NCI-H524 (cell line): ENCODE data around the gene LIN37.

Experiments
- DNase-seq, 2 experiments: peaks; one replicate each; lab custom pipeline; 2025; lab: John Stamatoyannopoulos, UW

The LIN37 gene

DNA sequence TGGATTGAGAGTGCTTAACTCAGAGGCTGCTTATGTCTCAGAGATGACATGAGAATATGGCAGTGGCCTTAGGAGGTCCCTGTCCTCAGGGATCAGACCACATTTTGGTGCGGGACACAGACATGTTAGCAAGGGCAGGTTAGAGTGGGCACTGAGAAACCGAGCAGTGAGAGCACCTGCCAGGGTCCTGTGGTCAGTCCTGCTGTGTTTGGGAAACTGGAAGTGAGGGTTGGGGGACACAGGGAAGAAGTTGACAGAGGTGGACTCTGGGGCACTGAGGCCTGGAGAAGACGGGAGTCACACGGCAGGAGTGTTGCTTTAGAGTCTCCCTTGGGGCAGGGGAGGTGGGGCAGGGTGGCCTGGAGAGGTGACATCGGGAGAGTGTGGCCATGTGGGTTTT, 13.5 kb upstream of the LIN37 start:
- DNase-seq = no peak

DNA sequence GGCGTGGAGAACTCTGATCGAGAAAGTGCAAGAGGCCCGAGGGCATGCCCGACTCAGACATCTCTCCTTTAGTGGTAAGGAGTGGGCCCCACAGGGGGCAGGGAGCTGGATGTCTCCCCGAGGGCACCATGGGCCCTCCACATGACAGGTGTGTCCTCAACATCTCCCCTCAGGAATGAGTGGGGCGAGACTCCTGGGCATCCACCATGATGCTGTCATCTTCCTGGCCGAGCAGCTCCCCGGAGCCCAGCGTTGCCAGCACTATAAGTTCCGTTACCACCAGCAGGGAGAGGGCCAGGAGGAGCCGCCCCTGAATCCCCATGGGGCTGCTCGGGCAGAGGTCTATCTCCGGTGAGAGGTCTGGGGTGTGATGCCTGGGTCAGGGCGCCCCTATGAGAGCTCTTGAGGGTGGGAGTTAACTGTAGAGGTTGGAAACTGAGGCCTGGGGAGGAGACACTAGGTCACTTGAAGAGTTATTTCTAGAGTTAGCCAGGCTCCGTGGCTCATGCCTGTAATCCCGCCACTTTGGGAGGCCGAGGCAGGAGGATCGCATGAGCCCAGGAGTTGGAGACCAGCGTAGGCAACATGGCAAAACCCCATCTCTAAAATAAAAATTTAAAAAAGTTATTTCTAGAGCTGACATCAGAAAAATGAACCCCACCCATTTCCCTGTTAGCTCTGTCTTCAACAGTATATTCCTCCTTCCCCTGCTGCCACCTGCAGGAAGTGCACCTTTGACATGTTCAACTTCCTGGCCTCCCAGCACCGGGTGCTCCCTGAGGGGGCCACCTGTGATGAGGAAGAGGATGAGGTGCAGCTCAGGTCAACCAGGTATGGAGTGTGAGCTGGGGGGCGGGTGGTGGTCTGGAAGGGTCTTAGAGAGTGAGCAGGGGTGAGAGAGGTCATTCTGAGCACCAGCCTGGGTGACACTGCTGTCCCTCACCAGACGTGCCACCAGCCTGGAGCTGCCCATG, 11.2 kb upstream of the LIN37 start:
- DNase-seq = no peak

GRCh38 chr19:35738021-35738886, 10.1 kb upstream of the LIN37 start:
- DNase-seq = no peak

GRCh38 chr19:35738887-35739229, 9.5 kb upstream of the LIN37 start:
- no peak for DNase-seq

DNA sequence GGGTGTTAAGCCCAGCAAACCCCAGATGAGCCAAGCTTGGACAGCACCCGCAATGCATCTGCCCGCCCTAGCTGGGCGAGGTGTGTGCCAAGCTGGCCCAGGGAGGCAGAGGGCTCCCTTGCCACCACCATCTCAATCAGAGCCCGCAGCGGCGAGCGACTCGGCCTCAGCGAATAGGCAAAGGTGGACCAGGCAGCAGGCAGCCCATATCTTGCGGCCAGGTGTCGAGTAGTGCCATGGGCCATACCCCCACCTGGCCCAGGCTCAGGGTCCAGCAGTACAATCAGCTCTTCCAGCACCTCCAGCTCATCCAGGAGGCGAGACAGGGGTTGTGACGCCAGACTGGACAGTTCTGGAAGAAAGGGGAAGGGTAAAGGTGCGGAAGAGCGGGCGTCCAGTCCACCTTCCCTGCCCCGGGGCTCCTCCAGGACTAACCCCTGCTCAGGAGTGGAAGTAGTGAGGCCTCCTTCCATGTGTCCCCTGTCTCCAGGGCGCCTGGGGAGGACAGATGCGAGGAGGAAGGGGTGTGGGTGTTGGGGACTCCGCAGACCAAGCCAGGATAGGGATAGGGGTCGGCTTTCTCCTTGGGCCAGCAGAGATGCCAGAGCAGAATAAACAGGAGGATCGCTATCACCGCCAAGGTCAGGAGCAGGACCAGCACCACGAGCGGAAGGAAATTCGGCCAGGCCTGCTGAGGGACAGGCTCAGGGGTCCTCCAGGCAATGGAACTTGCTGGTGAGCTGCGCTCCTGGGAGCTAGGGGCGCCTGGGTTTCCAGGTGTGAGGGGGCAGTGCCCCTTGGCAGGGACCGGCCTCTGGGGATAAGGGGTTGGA, 8.9 kb upstream of the LIN37 start:
- DNase-seq = no peak

GRCh38 chr19:35740108-35740422, 8.3 kb upstream of the LIN37 start:
- DNase-seq = no peak

DNA sequence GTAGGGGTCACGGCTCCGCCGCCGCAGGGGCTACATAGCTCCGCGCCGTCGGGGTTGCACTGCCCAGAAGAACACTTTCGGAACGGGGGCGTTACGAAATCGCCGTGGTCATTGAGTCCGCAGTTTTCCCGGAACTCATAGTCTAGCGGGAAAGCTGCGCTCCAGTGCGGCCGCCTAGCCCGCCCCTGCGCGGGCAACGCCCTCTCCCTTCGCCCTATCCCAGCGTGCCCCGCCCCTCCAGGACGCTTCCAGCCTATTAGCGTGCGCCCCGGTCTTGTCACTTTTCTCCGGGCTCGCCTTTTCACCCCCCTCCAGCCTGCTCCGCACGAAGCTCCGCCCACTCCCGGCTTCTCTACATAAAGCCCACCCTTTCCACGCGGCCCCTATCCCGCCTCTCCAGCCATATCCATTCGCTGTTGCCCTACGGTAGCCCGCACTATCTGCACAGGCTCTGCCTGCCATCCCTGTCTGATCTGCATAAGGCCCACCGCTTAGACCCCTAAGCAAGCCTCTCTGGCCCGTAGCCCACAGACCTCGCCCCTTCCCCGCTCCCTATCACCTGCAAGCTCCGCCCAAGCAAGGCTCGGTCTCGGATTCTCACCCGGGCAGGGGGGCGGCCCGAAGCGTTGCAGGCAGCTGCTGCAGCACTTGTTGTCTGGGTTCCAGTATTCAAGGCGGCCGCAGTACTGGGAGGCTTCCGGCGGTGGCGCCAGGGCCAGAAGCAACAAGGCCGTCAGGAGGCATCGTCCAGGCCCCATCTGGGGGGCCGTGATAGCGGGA, 7.8 kb upstream of the LIN37 start:
- DNase-seq = peak; percentile 99

DNA sequence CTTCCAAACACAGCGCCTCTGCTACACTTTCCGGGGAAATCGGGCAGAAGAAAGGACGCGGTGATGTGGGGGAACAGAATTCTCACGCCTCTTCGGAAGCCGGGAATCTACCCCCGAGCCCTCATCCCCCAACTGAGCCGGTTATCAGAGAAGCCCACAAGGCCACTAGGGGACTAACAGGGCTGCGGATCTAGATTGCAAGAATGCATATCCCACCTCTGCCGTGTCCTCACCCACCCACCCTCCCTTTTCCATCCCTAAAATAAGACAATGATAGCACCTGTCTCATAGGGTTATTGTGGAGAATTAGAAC, 7.2 kb upstream of the LIN37 start:
- no peak for DNase-seq

- no peak for DNase-seq
Observed at GRCh38 chr19:35742121-35742724, 6.2 kb upstream of the LIN37 start, which contains the start of gene IGFLR1. Gene IGFLR1 (minus strand): TSS chr19:35742452. CDS start chr19:35741180, 1,272 bp downstream.

- no peak for DNase-seq
Observed at GRCh38 chr19:35743640-35744429, 4.5 kb upstream of the LIN37 start.

DNA sequence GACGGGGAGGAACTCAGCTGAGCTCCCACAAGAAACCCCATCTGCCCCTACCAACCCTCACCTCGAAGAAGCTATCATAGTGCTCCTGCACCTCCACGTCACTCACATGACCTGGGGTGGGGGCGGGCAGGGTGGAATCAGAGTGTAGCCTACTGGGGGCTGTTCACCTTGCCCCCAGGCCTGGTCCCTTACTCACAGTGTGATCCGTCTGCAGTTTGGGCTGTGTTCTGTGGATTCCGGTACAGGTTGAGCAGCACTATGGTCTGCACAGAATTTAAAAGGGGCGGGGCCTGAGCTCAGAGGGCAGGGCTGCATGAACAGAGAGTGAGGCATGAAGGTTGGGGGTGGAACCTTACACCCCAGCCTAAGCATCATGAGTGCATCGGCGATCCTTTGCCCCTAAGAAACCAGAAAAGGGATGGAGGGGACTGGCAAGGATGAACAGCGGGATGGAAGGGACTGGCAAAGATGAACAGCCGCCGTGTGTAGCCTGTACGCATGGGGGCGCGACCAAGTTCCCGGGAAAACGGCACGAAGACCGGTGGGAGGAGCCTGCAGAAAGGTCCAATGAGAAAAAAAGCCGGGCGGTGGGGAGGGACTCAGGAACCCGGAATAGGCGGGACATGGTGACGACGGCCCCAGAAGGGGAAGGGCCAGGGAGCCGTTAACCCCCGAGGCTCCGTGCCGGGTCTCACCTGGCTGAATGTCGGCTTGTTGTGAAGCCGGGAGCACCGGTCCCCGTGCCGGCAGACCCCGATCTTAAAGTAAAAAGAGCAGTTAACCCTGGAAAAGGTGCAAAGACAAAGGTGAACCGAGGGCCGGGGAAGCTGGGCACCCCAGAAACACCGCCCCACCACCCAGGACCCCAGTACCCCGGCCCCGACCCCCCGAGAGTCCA, 3.7 kb upstream of the LIN37 start:
- peak; percentile 97 to 98 for DNase-seq

DNA sequence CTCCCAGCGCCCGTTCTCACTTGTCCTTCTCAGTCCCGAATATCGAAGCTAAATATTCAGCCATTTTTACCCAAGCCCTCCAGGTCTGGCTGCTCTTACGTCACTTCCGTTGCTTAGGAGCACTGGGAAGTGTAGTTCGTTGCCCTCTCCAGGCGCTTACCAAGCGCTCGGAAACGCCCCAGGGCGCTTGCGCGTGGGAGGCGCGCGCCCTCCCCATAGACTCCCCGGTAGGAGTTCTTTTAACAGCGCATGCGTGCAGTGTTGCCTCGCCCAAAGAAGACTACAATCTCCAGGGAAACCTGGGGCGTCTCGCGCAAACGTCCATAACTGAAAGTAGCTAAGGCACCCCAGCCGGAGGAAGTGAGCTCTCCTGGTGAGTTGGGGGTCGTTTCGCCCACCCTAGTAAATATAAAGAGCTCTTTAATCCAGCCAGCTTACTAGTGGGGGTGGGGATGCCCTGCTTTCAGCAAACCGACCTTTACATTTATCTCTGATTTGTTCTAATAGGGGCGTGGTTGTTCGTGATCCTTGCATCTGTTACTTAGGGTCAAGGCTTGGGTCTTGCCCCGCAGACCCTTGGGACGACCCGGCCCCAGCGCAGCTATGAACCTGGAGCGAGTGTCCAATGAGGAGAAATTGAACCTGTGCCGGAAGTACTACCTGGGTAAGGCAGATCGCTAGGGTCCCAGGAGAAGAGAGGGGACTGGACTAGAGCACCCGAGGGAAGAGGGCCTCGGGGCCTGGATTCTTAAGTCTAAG, 2.9 kb upstream of the LIN37 start, which contains the start of the genes PSENEN and U2AF1L4:
Gene PSENEN, plus strand, starts transcription at position 324 of the 759 bp plus-strand sequence. Its CDS starts 280 bp downstream, at position 604.
Gene U2AF1L4, minus strand, starts transcription at position 91 of the 759 bp plus-strand sequence. Its CDS starts 27 bp downstream, at position 64.
- DNase-seq = peak; percentile 99 to 100

DNA sequence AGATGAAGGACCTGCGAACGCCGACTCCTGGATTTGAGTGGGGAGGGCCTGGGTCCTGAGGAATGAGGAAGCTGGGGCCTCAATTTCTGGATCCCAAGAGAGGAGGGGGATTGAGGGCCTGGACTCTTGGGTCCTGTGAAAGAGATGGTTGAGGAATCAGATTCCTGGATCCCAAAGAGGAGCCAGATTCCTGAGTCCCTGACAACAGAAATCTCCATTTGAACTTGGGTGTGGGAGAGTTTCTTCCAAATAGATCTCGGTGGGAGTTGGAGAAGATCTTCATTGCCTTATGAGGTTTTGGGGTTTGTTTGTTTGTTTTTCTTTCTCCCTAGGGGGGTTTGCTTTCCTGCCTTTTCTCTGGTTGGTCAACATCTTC, 2.3 kb upstream of the LIN37 start:
- DNase-seq = no peak

GRCh38 chr19:35746531-35746930, 1.8 kb upstream of the LIN37 start:
- no peak for DNase-seq

DNA sequence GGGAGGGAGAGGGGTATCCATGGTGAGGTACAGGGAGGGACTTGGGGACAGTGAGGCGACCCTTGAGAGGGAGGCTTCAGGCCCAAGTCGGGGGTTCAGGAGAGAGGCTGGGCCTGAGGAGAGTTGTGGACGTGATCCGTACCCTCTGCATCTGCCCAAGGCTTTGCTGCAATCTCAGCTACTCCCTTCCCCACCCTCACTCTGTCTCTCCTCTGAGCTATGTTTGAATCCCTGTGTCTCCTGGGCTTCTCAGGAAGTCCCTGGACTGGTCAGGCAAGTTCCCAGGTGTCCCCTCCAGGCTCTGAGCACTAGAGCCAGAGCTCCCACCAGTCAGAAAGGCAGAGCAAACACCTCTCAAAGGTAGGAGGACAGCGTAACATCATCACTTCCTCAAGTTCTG, 1.8 kb downstream of the LIN37 start:
- no peak for DNase-seq

- no peak for DNase-seq
Observed at GRCh38 chr19:35751839-35752745, 3.7 kb downstream of the LIN37 start.

- DNase-seq = no peak
Observed at GRCh38 chr19:35752746-35753350, 4.5 kb downstream of the LIN37 start.
